HUES48 (cell line): ENCODE measurements around the gene ERCC1.

Experiments used
- H3K27ac ChIP-seq: one replicate; pipeline ENCODE4 v1.7.0; 2013; ENCODE audit warnings: low read depth, low read length, inconsistent platforms
- H3K27me3 ChIP-seq: 2 replicates; pipeline ENCODE4 v1.6.1; 2013; ENCODE audit warnings: mild to moderate bottlenecking, low read length; ENCODE audit not compliant: control insufficient read depth, insufficient read depth
- H3K36me3 ChIP-seq: 2 replicates; pipeline ENCODE4 v1.6.1; 2013; ENCODE audit warnings: low read length; ENCODE audit not compliant: control insufficient read depth, insufficient read depth
- H3K4me1 ChIP-seq: 2 replicates; pipeline ENCODE4 v1.6.1; 2013; ENCODE audit warnings: mild to moderate bottlenecking, low read length; ENCODE audit not compliant: control insufficient read depth, insufficient read depth
- H3K4me3 ChIP-seq: 2 replicates; pipeline ENCODE4 v1.5.1; 2013; ENCODE audit warnings: mild to moderate bottlenecking, low read depth, low read length
- H3K9ac ChIP-seq: 2 replicates; pipeline ENCODE4 v1.6.1; 2013; ENCODE audit warnings: mild to moderate bottlenecking, low read depth, low read length, moderate library complexity
- H3K9me3 ChIP-seq: 2 replicates; pipeline ENCODE4 v1.6.1; 2013; ENCODE audit warnings: low read length; ENCODE audit not compliant: control insufficient read depth, insufficient read depth

The ERCC1 gene

DNA sequence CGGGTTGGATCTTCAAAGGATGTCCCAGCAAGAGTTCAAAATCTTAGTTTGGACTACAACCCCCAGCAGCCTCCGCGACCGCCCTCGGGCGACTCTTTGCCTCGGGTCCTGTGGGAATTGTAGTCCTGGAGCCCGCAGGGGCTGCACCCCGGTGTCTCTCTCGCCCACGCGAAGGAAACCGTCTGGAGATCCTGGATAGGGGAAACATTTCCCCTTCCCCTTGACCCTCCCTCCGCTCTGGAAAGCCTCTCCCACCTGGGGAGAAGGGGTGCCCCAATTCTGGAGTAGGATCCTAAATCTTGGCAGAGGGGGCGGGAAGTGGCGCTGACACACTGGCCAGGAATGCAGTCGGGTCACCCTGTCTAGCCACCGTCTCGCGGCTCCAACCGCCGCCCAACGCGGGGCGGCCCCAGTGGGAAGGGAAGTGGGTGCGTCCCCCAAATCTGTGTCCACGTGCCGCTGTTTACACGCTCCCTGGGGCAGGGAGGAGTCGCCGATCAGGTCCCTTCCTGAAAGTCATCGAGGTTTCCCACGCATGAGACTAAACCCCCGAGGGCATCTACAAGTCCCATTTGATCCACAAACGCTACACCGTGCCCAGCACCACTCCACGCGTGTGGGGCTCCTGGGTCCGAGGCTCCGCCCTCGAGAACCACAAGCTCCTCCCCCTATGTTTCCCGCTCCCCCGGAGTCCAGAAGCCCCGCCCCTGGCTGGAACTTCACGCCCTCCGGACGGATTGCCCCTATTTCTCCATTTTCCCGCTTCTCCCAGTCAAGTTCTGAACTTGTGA lies 18.1 kb downstream of the ERCC1 start:
- peak overlapping the region; percentile 99 for H3K9ac ChIP-seq
- H3K4me1 ChIP-seq: peaks cover 22% of the 10 kb centered on the region
- H3K27me3 ChIP-seq: no peaks in the 10 kb centered on the region; the same call in 1 of the 2 replicates
- peak overlapping the region; percentile 86 for H3K4me3 ChIP-seq
- H3K27ac ChIP-seq: peak overlapping the region; percentile 98
- H3K9me3 ChIP-seq: no peaks in the 10 kb centered on the region
- H3K36me3 ChIP-seq: peaks cover 17% of the 10 kb centered on the region

DNA sequence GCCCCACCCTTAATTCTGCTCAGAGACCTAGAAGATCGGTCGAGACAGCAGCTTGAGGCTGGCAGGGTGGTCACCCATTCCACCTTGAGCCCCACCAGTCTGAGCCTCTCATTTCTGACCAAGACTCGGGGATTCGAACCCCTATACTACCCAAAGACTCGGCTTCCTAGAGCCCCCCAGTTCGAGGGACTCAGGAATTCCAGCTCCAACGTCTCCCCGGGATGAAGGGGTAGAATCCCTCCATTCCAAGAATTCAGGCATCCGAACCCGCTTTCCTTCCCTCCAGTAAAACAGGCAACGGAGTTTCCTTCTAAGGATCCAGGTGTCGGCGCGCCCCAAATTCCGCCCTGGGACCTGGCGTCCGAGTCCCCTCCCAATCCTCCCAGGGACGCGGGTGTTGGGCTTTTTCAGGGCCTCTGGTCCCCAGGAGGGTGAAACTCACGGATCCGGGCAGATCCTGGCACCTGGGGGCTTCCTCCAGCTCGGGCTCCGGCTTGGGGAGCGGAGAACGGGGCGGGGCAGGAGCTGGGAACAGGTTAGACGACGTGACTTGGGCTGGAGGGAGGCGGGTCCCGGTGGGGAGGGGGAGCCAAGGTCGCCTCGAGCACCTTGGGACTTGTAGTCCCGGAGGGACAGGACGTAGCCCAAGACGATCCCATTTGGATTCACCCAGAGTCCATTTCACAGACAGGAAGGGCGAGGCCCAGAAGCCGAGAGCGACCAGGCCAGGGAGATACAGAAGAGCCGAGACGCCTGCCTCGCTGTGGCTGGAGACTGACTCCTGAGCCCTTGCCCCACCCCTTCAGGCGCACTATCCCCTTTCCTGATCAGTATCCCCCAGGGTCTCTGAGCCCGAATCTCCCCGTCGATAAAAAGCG lies 18.9 kb downstream of the ERCC1 start, which contains the start of gene PPP1R13L:
PPP1R13L (minus strand) TSS at position 513 of the 878 bp plus-strand sequence. CDS start 6,751 bp downstream, outside the sequence.
- Histone ChIP-seq H3K27me3 (no peaks in the 10 kb centered on the region; the same call in 1 of the 2 replicates), H3K4me3 (peak within 1 kb of the TSS; percentile 86), H3K27ac (peak within 1 kb of the TSS; percentile 98), H3K4me1 (peaks cover 22% of the 10 kb centered on the region), H3K36me3 (peaks cover 14% of the 10 kb centered on the region), H3K9ac (peak within 1 kb of the TSS; percentile 99), H3K9me3 (no peaks in the 10 kb centered on the region)

DNA sequence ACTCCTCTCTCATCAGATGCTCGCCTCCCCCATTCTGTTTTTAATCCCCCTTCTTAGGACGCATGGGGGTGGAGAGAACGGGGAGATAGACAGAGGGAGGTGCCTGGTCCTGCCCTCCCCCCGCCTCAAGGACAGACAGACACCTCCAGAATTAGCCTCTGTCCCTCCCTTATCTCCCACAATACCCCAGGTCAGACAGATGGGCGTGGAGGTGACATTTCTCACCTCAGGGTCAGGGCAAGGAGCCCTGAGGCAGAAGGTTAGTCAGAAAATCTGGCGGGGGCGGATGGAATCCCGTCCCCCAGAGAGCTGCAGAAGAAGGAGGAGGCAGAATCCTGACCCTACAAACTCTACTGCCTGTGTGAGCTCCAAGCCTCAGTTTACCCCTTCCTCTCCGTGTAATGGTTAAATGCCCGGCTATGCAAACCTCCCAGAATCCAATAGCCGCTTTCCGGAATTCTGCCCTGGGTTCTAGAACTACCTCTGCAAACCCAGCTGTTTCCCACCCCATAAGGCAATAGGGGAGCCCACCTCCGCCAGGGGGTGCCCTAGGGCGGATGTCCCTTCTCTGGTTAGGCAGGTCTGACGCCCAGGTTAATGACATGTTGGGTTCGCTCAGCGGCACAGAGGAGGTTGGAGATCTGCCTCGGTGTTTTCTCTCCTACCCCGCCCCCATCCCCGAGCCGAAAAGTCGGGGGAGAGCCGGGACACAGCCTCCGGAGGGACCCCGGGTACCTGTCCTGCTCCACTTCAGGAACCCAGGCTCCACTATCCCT lies 19.7 kb downstream of the ERCC1 start:
- H3K4me1 ChIP-seq: peaks cover 22% of the 10 kb centered on the region
- peak overlapping the region; percentile 86 for H3K4me3 ChIP-seq

DNA sequence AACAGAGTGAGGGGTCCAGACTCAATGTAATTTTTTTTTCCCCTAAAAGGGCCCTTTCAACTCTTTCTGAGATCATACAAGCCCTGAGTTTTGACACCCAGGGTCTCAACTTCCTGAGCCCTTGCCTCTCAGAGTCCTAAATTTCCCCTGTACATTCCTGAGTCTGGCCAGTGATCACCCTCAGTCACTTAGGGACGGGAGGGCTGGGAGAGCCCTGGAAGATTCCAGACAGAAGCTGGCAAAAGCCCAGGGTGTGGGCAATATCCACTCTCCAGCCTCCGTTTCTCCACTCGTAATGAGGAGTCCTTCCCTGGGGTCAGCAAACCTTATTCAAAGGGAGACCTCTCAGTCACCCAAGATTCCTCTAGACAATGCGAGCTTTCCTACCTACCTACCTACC lies 20.4 kb downstream of the ERCC1 start:
- Histone ChIP-seq H3K4me1 (peaks cover 22% of the 10 kb centered on the region), H3K27ac (peak overlapping the region; percentile 22), H3K9me3 (no peaks in the 10 kb centered on the region), H3K27me3 (no peaks in the 10 kb centered on the region; the same call in 1 of the 2 replicates), H3K4me3 (peak overlapping the region; percentile 86), H3K36me3 (peaks cover 4% of the 10 kb centered on the region; the same call in 1 of the 2 replicates), H3K9ac (no peak overlapping the region)

More for the DNA sequence above, 19.7 kb downstream of the ERCC1 start:
- peaks cover 10% of the 10 kb centered on the region for H3K36me3 ChIP-seq
- H3K27me3 ChIP-seq: no peaks in the 10 kb centered on the region; the same call in 1 of the 2 replicates
- no peak overlapping the region for H3K9ac ChIP-seq
- peak overlapping the region; percentile 98 for H3K27ac ChIP-seq
- H3K9me3 ChIP-seq: no peaks in the 10 kb centered on the region

DNA sequence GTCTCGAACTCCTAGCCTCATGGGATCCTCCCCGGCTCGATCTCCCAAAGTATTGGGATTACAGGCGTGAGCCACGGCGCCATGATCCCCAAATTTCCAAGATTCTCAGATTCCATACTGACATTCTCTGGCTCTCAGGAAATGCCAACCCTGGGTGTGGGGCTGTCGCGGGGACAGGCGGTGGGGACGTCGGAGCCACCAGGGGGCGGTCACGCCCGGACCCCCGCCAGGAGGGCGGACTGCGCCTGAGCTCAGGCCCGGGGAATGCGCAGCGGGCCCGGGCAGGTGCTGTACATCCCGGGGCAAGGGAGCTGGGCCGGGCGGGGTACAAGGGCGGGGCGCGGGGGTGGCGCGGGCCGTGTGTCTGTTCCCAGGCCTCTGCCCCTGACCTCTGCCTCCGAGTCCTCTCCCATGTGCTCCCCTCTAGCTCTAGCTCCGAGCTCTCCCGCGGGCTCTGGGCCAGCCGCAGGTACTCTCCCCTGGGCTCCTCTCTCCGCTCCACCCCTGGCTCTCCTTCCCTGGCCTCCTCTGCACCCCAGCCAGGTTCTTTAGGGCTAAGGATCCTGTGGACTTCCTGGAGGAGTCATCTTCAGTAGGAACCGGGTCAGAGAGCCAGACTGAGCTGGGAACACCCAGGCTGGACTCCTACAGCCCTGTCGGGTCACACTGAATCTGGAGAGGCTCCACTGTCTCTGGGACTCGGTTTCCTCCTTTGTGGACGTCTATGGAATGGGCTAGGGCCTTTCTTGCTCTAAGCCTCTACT lies 21.2 kb downstream of the ERCC1 start:
- Histone ChIP-seq H3K27me3 (peaks cover 6% of the 10 kb centered on the region), H3K27ac (peak overlapping the region; percentile 17), H3K9ac (no peak overlapping the region), H3K4me1 (peaks cover 25% of the 10 kb centered on the region), H3K36me3 (no peaks in the 10 kb centered on the region), H3K9me3 (no peaks in the 10 kb centered on the region), H3K4me3 (peak overlapping the region; percentile 44)

DNA sequence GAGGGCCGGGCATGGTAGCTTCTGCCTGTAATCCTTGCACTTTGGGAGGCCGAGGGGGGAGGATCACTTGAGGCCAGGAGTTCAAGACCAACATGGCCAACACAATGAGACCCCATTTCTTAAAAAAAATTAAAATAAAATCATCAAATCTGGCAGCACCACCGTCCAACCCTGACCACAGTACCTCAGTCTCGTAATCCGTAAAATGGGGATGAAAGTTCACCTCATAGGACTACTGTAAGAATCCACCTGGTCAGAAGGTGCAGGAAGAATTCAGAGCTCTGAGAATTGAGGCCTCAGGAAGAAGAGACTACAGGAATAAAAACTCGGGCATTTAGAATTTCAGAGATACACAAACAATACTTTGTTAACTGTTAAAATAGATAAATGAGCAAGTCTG lies 21.9 kb downstream of the ERCC1 start:
- H3K27ac ChIP-seq: peak overlapping the region; percentile 17
- no peaks in the 10 kb centered on the region for H3K36me3 ChIP-seq
- peaks cover 22% of the 10 kb centered on the region for H3K4me1 ChIP-seq
- H3K9me3 ChIP-seq: no peaks in the 10 kb centered on the region
- H3K27me3 ChIP-seq: peaks cover 11% of the 10 kb centered on the region
- peak overlapping the region; percentile 44; the same call in 1 of the 2 replicates for H3K4me3 ChIP-seq
- H3K9ac ChIP-seq: no peak overlapping the region

DNA sequence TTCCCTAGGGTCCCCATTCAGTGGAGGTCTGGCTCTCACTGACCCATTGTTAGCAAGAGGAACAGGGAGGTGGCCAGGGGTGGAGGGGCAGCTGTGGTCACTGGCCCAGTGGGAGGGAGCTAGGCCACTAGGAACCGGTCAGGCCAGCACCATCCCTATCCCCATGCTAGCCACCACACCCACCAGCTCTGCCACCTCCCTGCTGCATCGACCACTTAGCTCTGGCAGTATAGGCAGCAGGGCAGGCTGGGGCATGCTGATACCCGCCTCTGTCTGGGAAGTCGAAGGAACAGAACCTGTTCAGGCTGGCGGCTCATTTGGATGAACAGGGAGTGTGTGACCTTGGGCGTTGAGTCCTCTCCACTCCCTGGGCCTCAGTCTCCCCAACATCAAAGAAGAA lies 23.5 kb downstream of the ERCC1 start:
- Histone ChIP-seq H3K9ac (no peak overlapping the region), H3K27ac (no peak overlapping the region), H3K4me1 (peaks cover 22% of the 10 kb centered on the region)

DNA sequence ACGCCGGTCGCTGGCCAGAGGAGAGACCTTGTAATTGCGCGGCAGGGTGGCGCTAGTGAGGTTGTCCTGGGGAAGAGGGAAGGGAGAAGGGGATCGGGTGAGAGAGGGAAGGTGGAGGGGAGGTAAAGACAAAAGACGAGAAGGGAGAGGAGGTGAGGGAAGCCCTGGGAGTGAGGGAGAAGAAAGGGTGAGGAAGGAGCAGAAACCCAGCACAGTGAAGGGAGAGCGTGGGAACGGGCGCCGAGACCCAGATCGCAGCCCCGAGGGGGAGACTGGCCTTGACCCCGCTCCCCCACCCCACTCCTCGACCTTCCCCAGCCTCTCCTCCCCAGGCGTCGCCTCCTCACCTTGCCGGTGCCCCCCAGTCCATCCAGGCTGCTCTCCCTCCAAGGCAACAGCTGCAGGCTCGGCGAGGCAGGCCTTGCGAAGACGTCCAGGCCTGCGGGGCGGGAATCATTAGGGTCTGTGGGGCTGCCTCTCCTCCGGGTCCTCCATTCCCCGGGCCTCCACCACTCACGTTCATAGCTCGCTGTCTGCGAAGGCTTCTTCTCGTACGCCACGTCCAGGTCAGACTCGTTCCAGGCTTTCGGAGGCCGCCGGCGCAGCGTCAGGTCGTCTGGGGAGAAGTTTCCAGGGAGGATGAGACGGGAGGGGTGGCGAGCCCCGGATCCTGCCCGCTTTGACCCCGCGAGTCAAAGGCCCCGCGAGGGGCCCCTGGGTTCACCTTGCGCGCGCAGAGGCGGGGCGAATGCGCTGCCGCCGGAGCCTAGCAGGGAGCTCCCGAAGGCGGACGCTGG lies 27.7 kb downstream of the ERCC1 start:
- Histone ChIP-seq H3K36me3 (peaks cover 4% of the 10 kb centered on the region; the same call in 1 of the 2 replicates), H3K4me1 (peaks cover 7% of the 10 kb centered on the region; the same call in 1 of the 2 replicates), H3K9ac (no peak overlapping the region), H3K27me3 (peaks cover 17% of the 10 kb centered on the region; the same call in 1 of the 2 replicates), H3K4me3 (peak overlapping the region; percentile 47; the same call in 1 of the 2 replicates), H3K27ac (no peak overlapping the region), H3K9me3 (no peaks in the 10 kb centered on the region)

More for the DNA sequence above, 23.5 kb downstream of the ERCC1 start:
- Histone ChIP-seq H3K4me3 (no peak overlapping the region), H3K36me3 (no peaks in the 10 kb centered on the region), H3K27me3 (peaks cover 17% of the 10 kb centered on the region), H3K9me3 (no peaks in the 10 kb centered on the region)

DNA sequence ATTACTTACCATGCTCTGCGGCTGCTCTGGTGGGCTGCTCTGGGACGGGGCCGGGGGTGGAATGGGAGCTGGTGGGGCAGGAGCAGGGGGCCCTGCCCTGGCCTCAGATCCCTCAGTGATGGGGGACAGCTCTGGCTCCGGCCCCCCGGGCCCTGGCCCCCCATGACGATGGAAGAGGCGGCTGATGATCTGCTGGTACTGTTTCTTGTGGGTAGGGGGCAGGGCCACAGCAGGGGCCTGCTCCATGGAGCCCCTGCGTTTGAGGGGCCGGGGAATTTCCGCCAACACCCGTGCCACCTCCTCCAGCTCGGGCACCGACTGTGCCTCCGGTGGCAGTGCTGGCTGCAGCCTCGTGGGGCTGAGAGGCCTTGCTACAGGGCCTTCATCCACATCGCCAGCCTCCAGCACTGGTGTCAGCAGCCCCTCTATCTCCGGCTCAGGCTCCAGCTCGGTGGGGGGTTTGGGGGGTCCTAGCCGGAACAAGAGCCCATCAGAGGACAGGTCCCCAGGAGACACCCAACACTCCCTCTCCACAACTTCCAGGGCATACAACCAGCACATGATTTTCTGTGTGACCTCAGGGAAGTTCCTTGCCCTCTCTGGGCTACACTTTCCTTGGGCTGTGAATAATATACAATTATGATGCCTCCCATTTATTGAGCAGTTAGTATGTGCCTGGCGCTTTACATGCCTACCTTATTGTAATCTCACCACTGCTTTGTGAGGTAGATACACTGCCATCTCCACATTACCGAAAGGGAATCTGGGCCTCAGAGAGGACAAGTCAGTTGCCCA lies 31.6 kb downstream of the ERCC1 start:
- peaks cover 4% of the 10 kb centered on the region; the same call in 1 of the 2 replicates for H3K36me3 ChIP-seq
- H3K27me3 ChIP-seq: peaks cover 8% of the 10 kb centered on the region; the same call in 1 of the 2 replicates
- no peak overlapping the region for H3K9ac ChIP-seq
- no peaks in the 10 kb centered on the region for H3K9me3 ChIP-seq
- H3K27ac ChIP-seq: no peak overlapping the region
- H3K4me1 ChIP-seq: 0 out of 2 replicates have a peak, but pooled peaks cover 3% of the 10 kb centered on the region
- no peak overlapping the region for H3K4me3 ChIP-seq
